Measurements from ENCODE around the gene TNRC6A. TPM values are rescaled to one million over a fixed set of nuclear protein-coding genes. Genes with fewer than 3 reads are reported as not detected.
A peak's percentile ranks its signal among the peaks of the same experiment; 100 is the strongest.

Gene TNRC6A
- total and polyA plus RNA-seq, 9 of the 15 experiments (the other 6 are each of a cell fraction or from before 2014, with no cell fraction given): 3.4 to 32.1 (median 26.6) TPM

DNA sequence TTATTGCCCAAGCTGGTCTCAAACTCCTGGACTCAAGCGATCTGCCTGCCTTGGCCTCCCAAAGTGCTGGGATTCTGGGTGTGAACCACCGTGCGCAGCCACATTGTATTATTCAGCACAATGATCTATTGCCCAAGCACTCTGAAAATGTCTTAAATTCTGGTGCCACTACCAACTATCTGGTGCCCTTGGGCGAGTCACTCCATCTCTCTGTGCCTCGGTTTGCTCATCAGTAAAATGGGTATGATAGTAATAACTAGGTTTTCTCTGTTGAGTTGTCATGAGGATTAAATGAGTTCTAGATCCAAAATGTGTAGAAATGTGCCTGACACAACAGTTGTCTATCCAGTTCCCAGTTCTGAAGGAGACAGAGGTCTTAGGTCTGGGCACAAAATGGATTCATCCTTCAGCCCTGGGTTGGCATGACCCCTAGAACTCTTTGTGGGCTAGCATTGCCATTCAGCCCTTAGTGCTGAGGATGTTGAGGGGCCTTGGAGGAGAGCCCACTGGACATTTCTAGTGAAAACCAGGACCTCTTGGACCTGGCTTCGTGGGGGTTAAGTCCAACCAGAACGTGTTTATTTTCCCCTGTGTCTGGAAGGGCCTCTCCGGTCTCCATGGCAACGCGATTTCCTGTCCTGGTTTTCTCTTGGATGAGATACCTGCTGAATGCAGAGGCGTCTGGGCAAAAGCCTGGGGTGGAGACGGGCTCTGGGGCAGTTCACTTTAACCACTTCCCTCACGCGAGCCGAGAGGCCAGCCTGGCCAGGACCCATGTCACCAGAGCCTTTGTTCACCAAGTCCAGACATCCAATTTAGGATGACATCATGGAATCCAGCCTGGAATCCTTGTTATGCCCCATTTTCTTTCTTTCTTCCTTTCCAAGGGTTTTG, 43.7 kb upstream of the TNRC6A start:
- peaks cover 0 to 21% of the 10 kb centered on the region in 2 experiments; a peak in 2 of 5 replicates for H3K27me3 ChIP-seq (ENCODE audit: control insufficient read depth in 2 of 2, insufficient read depth in 2 of 2, low read length in 2 of 2)
- ChIA-PET POLR2A (interaction anchor here (1.1 kb wide), 1 partner anchor 7 kb away, joined by 3 read pairs; no protein-coding TSS in a partner anchor), CTCF (ENCODE audit: low intra/inter-chr PET ratio) (interaction anchor here (0.6 kb wide), 1 partner anchor 12 kb away, joined by 3 read pairs; no protein-coding TSS in a partner anchor)
- H3K4me1 ChIP-seq (replicated peaks in 1 of 2; ENCODE audit: control insufficient read depth in 2 of 2, insufficient read depth in 2 of 2, low read length in 2 of 2): no peaks in the 10 kb centered on the region; a peak in 1 of 5 replicates
- in situ Hi-C loops (cut with MboI) (no loop called here), intact Hi-C loops (cut with micrococcal nuclease) (no loop called here)
- ATAC-seq (no peak), FAIRE-seq (no peak), DNase-seq (ENCODE audit: extremely low read depth in 1 of 4, low spot score in 3 of 4) (peak in 2 of 4 experiments; percentile 18 to 20)
- BruUV-seq (replicated peaks): no TSS peak
- no peaks in the 10 kb centered on the region for H3K36me3 ChIP-seq (ENCODE audit: control insufficient read depth, insufficient read depth, low read length)
- H2AFZ ChIP-seq (ENCODE audit: low read depth, low read length): no peak overlapping the region
- no peak overlapping the region for H3K4me2 ChIP-seq (ENCODE audit: insufficient read depth, low read length)
- H3K27ac ChIP-seq (ENCODE audit: extremely low read depth, low read depth, low read length): no peak overlapping the region
- H4K20me1 ChIP-seq (replicated peaks; ENCODE audit: control insufficient read depth, insufficient read depth, low read length): no peaks in the 10 kb centered on the region
- H3K4me3 ChIP-seq: no peak overlapping the region
- no peak overlapping the region for H3K9ac ChIP-seq (ENCODE audit: insufficient read depth in 1 of 2, low read depth in 2 of 2, low read length in 2 of 2)
- no peaks in the 10 kb centered on the region for H3K79me2 ChIP-seq (ENCODE audit: control insufficient read depth, insufficient read depth, low read length)
- H3K9me3 ChIP-seq (replicated peaks; ENCODE audit: control insufficient read depth, insufficient read depth, low read depth, low read length): no peaks in the 10 kb centered on the region
- no peaks in the 10 kb centered on the region for H3K9me1 ChIP-seq (ENCODE audit: control insufficient read depth, insufficient read depth, low read length)
- WGBS (ENCODE audit: insufficient coverage, low coverage, missing lambda C conversion rate): 15% methylated on average over 15 of the region's 15 CpGs
- no peak for TF ChIP-seq BRF1 (IDR thresholded peaks at IDR 0.05; ENCODE audit: borderline replicate concordance, extremely low read depth, insufficient read length)
- peak; percentile 32; the same call in 1 of the 2 replicates for TF ChIP-seq ATF7 (IDR thresholded peaks at IDR 0.05)
- TF ChIP-seq ZNF644 (tag; IDR thresholded peaks at IDR 0.05; ENCODE audit: low read depth): no peak
- TF ChIP-seq, protein P1, sequence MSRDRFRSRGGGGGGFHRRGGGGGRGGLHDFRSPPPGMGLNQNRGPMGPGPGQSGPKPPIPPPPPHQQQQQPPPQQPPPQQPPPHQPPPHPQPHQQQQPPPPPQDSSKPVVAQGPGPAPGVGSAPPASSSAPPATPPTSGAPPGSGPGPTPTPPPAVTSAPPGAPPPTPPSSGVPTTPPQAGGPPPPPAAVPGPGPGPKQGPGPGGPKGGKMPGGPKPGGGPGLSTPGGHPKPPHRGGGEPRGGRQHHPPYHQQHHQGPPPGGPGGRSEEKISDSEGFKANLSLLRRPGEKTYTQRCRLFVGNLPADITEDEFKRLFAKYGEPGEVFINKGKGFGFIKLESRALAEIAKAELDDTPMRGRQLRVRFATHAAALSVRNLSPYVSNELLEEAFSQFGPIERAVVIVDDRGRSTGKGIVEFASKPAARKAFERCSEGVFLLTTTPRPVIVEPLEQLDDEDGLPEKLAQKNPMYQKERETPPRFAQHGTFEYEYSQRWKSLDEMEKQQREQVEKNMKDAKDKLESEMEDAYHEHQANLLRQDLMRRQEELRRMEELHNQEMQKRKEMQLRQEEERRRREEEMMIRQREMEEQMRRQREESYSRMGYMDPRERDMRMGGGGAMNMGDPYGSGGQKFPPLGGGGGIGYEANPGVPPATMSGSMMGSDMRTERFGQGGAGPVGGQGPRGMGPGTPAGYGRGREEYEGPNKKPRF (IDR thresholded peaks at IDR 0.05; ENCODE audit: low read depth, low read length): no peak
- no peak for TF ChIP-seq IFI16 (CRISPR knock-in tag; IDR thresholded peaks at IDR 0.05)
- TF ChIP-seq SIX5 (IDR thresholded peaks at IDR 0.05; ENCODE audit: borderline replicate concordance in 1 of 2, insufficient read depth in 1 of 2, low read depth in 1 of 2, low read length in 2 of 2): no peak
- no peak for TF ChIP-seq NUFIP1 (IDR thresholded peaks at IDR 0.05; ENCODE audit: partially characterized antibody)
- TF ChIP-seq FUS (optimal IDR thresholded peaks at IDR 0.05; ENCODE audit: low read depth, low read length): no peak
- TF ChIP-seq ZNF79 (CRISPR knock-in tag; IDR thresholded peaks at IDR 0.05; ENCODE audit: low read depth): no peak
- peak; percentile 33 to 38; a peak in 3 of 4 replicates for TF ChIP-seq KDM1A (IDR thresholded peaks at IDR 0.05)
- TF ChIP-seq TSC22D4 (tag; IDR thresholded peaks at IDR 0.05): no peak
- TF ChIP-seq RBM25 (IDR thresholded peaks at IDR 0.05; ENCODE audit: low read depth, low read length, severe bottlenecking): peak; percentile 87
- peak; percentile 83 for TF ChIP-seq BCOR (IDR thresholded peaks at IDR 0.05)
- no peak for TF ChIP-seq PRPF4 (IDR thresholded peaks at IDR 0.05; ENCODE audit: insufficient read depth, low read depth, low read length, poor library complexity, severe bottlenecking)
- TF ChIP-seq, protein P2, sequence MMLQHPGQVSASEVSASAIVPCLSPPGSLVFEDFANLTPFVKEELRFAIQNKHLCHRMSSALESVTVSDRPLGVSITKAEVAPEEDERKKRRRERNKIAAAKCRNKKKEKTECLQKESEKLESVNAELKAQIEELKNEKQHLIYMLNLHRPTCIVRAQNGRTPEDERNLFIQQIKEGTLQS (IDR thresholded peaks at IDR 0.05): 0 out of 2 replicates have a peak, but pooled peaks have one; percentile 27
- TF ChIP-seq, protein P2 (CRISPR knock-in tag; conservative IDR thresholded peaks at IDR 0.05): no peak
- no peak for TF ChIP-seq NFRKB (IDR thresholded peaks at IDR 0.05; ENCODE audit: low read depth)
- no peak for TF ChIP-seq ESRRB (CRISPR knock-in tag; IDR thresholded peaks at IDR 0.05; ENCODE audit: borderline replicate concordance)
- TF ChIP-seq RFX1 (IDR thresholded peaks at IDR 0.05): peak; percentile 85
- no peak for TF ChIP-seq TAF1 (IDR thresholded peaks at IDR 0.05; ENCODE audit: control insufficient read depth, extremely low read depth, insufficient read depth, low read length, severe bottlenecking)
